GM23338 (cell line): Measurements from ENCODE around the gene ADA. TPM values are rescaled to one million over a fixed set of nuclear protein-coding genes. Genes with fewer than 3 reads are reported as not detected.

Source experiments
- ATAC-seq: fragments of 200-7000 bp; cut with Tn5 transposase; 3 replicates; pipeline ENCODE4 v1.9.1; 2020
- DNase-seq: peaks from one replicate; pipeline ENCODE4 v3.0.0-alpha.2; 2015; ENCODE audit warnings: low spot score
- H2AFZ ChIP-seq: fragments of 200-600 bp; sonication (generic); 2 replicates; pipeline ENCODE4 v1.8.0; 2016; ENCODE audit warnings: antibody characterized with exemption, mild to moderate bottlenecking, moderate library complexity
- H3F3A ChIP-seq: fragments of 200-600 bp; sonication (generic); replicated peaks from 2 replicates; pipeline ENCODE4 v1.8.0; 2017; ENCODE audit warnings: antibody characterized with exemption, mixed run types, low read depth
- H3K27ac ChIP-seq: fragments of 200-600 bp; sonication (generic); 2 replicates; pipeline ENCODE4 v1.6.1; 2016; ENCODE audit warnings: low read depth
- H3K27me3 ChIP-seq: fragments of 200-600 bp; sonication (generic); 2 replicates; pipeline ENCODE4 v1.8.0; 2016; ENCODE audit warnings: mild to moderate bottlenecking, mixed run types, moderate library complexity; ENCODE audit not compliant: insufficient read depth
- H3K36me3 ChIP-seq: fragments of 200-600 bp; sonication (generic); 2 replicates; pipeline ENCODE4 v1.8.0; 2016; ENCODE audit warnings: mild to moderate bottlenecking; ENCODE audit not compliant: insufficient read depth
- H3K4me1 ChIP-seq: fragments of 200-600 bp; sonication (generic); 2 replicates; pipeline ENCODE4 v1.8.0; 2016; ENCODE audit warnings: mild to moderate bottlenecking, moderate library complexity; ENCODE audit not compliant: insufficient read depth
- H3K4me2 ChIP-seq: fragments of 200-600 bp; sonication (generic); 2 replicates; pipeline ENCODE4 v1.7.1; 2017; ENCODE audit warnings: mixed run types
- H3K4me3 ChIP-seq: fragments of 200-600 bp; sonication (generic); 2 replicates; pipeline ENCODE4 v1.6.1; 2016; ENCODE audit warnings: mixed run types
- H3K79me2 ChIP-seq: fragments of 200-600 bp; sonication (generic); replicated peaks from 2 replicates; pipeline ENCODE4 v1.8.0; 2017; ENCODE audit warnings: mild to moderate bottlenecking; ENCODE audit not compliant: insufficient read depth
- H3K9me2 ChIP-seq: fragments of 200-600 bp; sonication (generic); 2 replicates; pipeline ENCODE4 v1.8.0; 2017; ENCODE audit not compliant: insufficient read depth
- H4K20me1 ChIP-seq: fragments of 200-600 bp; sonication (generic); replicated peaks from 2 replicates; pipeline ENCODE4 v1.8.0; 2017; ENCODE audit warnings: mild to moderate bottlenecking; ENCODE audit not compliant: insufficient read depth
- H3K27ac Mint-ChIP-seq: 2 replicates; pipeline ENCODE4 v1.8.0; 2020; ENCODE audit warnings: inconsistent platforms, mild to moderate bottlenecking, moderate library complexity, mixed read lengths
- H3K27me3 Mint-ChIP-seq: 3 replicates; pipeline ENCODE4 v1.8.0; 2022; ENCODE audit warnings: low read depth, mild to moderate bottlenecking, moderate library complexity, mixed read lengths, inconsistent platforms; ENCODE audit not compliant: insufficient read depth, poor library complexity
- H3K36me3 Mint-ChIP-seq: 3 replicates; pipeline ENCODE4 v1.8.0; 2021; ENCODE audit warnings: low read depth, mild to moderate bottlenecking, inconsistent platforms, moderate library complexity, mixed read lengths
- H3K4me1 Mint-ChIP-seq: 3 replicates; pipeline ENCODE4 v1.8.0; 2020; ENCODE audit warnings: mild to moderate bottlenecking, inconsistent platforms, mixed read lengths
- H3K4me3 Mint-ChIP-seq: 3 replicates; pipeline ENCODE4 v1.8.0; 2021; ENCODE audit warnings: moderate library complexity, mild to moderate bottlenecking, inconsistent platforms, mixed read lengths
- H3K9me3 Mint-ChIP-seq: 3 replicates; pipeline ENCODE4 v1.8.0; 2020; ENCODE audit warnings: moderate library complexity, mild to moderate bottlenecking, inconsistent platforms, mixed read lengths
- EZH2 ChIP-seq: fragments of 200-600 bp; sonication (generic); IDR thresholded peaks from one replicate; pipeline ENCODE4 v1.8.0; 2017; ENCODE audit warnings: antibody characterized with exemption, mild to moderate bottlenecking, low read depth; ENCODE audit not compliant: unreplicated experiment
- EZH2phosphoT487 ChIP-seq: fragments of 200-600 bp; sonication (generic); IDR thresholded peaks from one replicate; pipeline ENCODE4 v1.8.1; 2018; ENCODE audit warnings: antibody characterized with exemption; ENCODE audit not compliant: unreplicated experiment
- NANOG ChIP-seq: IDR thresholded peaks from 2 replicates; pipeline ENCODE4 v1.6.1; 2016; ENCODE audit warnings: antibody characterized with exemption, borderline replicate concordance
- POLR2AphosphoS5 ChIP-seq: IDR thresholded peaks from 2 replicates; pipeline ENCODE4 v1.6.1; 2016; ENCODE audit warnings: antibody characterized with exemption, low read depth
- REST ChIP-seq: IDR thresholded peaks from one replicate; pipeline ENCODE4 v1.6.1; 2018; ENCODE audit warnings: antibody characterized with exemption; ENCODE audit not compliant: unreplicated experiment
- ZNF331 ChIP-seq: fragments of 250-450 bp; sonication (Bioruptor Pico); IDR thresholded peaks from 2 replicates; pipeline ENCODE4 v1.5.0; 2020; ENCODE audit warnings: low read depth, mild to moderate bottlenecking, moderate library complexity
- ZNF462 ChIP-seq: fragments of 250-450 bp; sonication (Bioruptor Pico); IDR thresholded peaks from 2 replicates; pipeline ENCODE4 v1.5.0; 2020; ENCODE audit warnings: mild to moderate bottlenecking, moderate library complexity
- polyA plus RNA-seq: library from polyadenylated mRNA; unstranded; fragments of >200 nt; fragmentation: Nextera tagmentation; extraction: Ambion mirVana; gene quantifications from 2 replicates; pipeline ENCODE4 v1.2.1, GENCODE V29; 2016
- total RNA-seq: library from RNA; depleted of rRNA; stranded (reverse); fragments of >200 nt; shearing (Covaris generic); gene quantifications from 2 replicates; pipeline ENCODE4 v1.2.3, GENCODE V29; 2014

The ADA gene
- total and polyA plus RNA-seq, 2 experiments from 2014 or later: 15.8 to 16.2 TPM

GRCh38 chr20:44625361-44625760 is 26.1 kb downstream of the ADA start (continued):
- TF ChIP-seq REST: no peak
- no peak for TF ChIP-seq EZH2
- TF ChIP-seq ZNF462 (CRISPR knock-in tag): no peak
- no peak for TF ChIP-seq POLR2AphosphoS5
- TF ChIP-seq ZNF331 (CRISPR knock-in tag): no peak

GRCh38 chr20:44624743-44625271 is 26.7 kb downstream of the ADA start:
- H3K36me3 Mint-ChIP-seq: peaks cover 42% of the 10 kb centered on the region
- no peaks in the 10 kb centered on the region for H4K20me1 ChIP-seq
- no peaks in the 10 kb centered on the region for H3K9me3 Mint-ChIP-seq
- H3K36me3 ChIP-seq: no peaks in the 10 kb centered on the region
- no peak overlapping the region for H2AFZ ChIP-seq
- H3K4me3 ChIP-seq: no peak overlapping the region
- H3K4me1 Mint-ChIP-seq: peaks cover 2% of the 10 kb centered on the region; the same call in 2 of the 3 replicates
- H3K79me2 ChIP-seq: no peaks in the 10 kb centered on the region
- H3K27ac Mint-ChIP-seq: no peak overlapping the region
- H3K9me2 ChIP-seq: no peaks in the 10 kb centered on the region
- H3K27ac ChIP-seq: no peak overlapping the region
- peaks cover 4% of the 10 kb centered on the region for H3K27me3 Mint-ChIP-seq
- DNase-seq (no peak), ATAC-seq (no peak)
- no peaks in the 10 kb centered on the region for H3F3A ChIP-seq
- no peak overlapping the region for H3K4me3 Mint-ChIP-seq
- H3K4me2 ChIP-seq: no peak overlapping the region
- peaks cover 19% of the 10 kb centered on the region for H3K27me3 ChIP-seq
- peaks cover under 1% of the 10 kb centered on the region; the same call in 1 of the 2 replicates for H3K4me1 ChIP-seq
- TF ChIP-seq EZH2phosphoT487: no peak
- no peak for TF ChIP-seq NANOG
